Mammary epithelial cell (primary cell): Measurements from ENCODE around the gene PCDH8.

ENCODE experiments used
- CTCF ChIP-seq, 2 donors: IDR thresholded peaks in 1 of 2; conservative IDR thresholded peaks in 1 of 2; 2 replicates each; pipeline ENCODE4 v1.5.1; 2011 to 2012; ENCODE audit warnings: inconsistent platforms in 2 of 2, low read length in 2 of 2, mild to moderate bottlenecking in 2 of 2, control low read depth in 1 of 2, low read depth in 1 of 2; ENCODE audit not compliant: insufficient read depth in 1 of 2; ENCODE audit errors: extremely low read depth in 1 of 2
- EZH2 ChIP-seq: IDR thresholded peaks from 2 replicates; pipeline ENCODE4 v1.6.1; 2012; ENCODE audit warnings: low read length, inconsistent platforms, borderline replicate concordance

DNA sequence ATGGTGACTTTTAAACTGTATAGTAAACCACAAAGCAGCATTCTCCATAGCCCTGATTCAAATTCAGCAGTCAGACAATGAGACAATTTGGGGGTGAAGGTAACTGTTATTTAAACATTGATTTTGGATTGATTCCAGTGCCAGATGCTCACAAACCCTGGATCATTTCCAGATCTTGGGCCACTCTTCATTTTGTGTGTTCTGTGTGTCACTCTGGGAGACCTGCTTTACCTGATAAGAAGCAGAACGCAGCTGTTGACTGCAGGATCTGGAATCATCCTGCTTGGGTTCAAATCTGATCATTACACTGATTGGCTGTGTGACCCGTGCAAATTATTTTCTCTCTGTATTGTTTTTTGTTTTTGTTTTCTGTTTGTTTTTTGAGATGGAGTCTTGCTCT, 4.0 kb upstream of the PCDH8 start:
- TF ChIP-seq CTCF (conservative IDR thresholded peaks at IDR 0.05 in 1 of 2, IDR thresholded peaks at IDR 0.05 in 1 of 2; ENCODE audit: extremely low read depth in 1 of 2, insufficient read depth in 1 of 2, low read depth in 1 of 2, low read length in 2 of 2) (no peak), EZH2 (no peak)
